Endothelial cell of umbilical vein (primary cell): ENCODE results near the gene TMPRSS15. TPM values are rescaled to one million over a fixed set of nuclear protein-coding genes. Genes with fewer than 3 reads are reported as not detected.

Source experiments
- BruUV-seq: library from RNA; stranded (reverse); fragments of 400-500 nt; replicated peaks from 2 replicates; lab custom pipeline; 2021; lab: Mats Ljungman, UMichigan
- CTCF ChIA-PET: fragments of 300-600, 350-600 bp; sonication (Branson Sonifier 250); formaldehyde crosslinking; loops from one replicate; lab custom pipeline; 2021; ENCODE audit warnings: antibody characterized with exemption, inconsistent platforms; lab: Charles Lee
- POLR2A ChIA-PET: fragments of 300-600, 350-600 bp; sonication (Branson Sonifier 250); formaldehyde crosslinking; loops from one replicate; lab custom pipeline; 2021; ENCODE audit warnings: antibody characterized with exemption, inconsistent platforms; lab: Charles Lee
- DNase-seq: peaks from one replicate; pipeline ENCODE4 v3.0.0-alpha.2; 2011; ENCODE audit warnings: low read depth, low spot score
- FAIRE-seq: peaks from 2 replicates; lab custom pipeline; 2011; peaks lifted over from hg19 to GRCh38; lab: Jason Lieb, UNC
- H2AFZ ChIP-seq: 2 replicates; pipeline ENCODE4 v1.6.0; 2012; ENCODE audit warnings: low read depth, low read length, control low read depth, inconsistent platforms
- H3K27ac ChIP-seq: 2 replicates; pipeline ENCODE4 v1.5.1; 2011; ENCODE audit warnings: low read depth, mild to moderate bottlenecking, control low read depth, low read length, moderate library complexity; ENCODE audit not compliant: insufficient read depth
- H3K27me3 ChIP-seq, 2 experiments: 2 replicates each; pipeline versions ENCODE4 v1.6.0 to v1.6.1; 2011; ENCODE audit warnings: low read length in 2 of 2, mixed read lengths in 1 of 2; ENCODE audit not compliant: control insufficient read depth in 2 of 2, insufficient read depth in 2 of 2
- H3K36me3 ChIP-seq, 2 experiments: 2 replicates in 1 of 2; 3 replicates in 1 of 2; pipeline ENCODE4 v1.5.1; 2011; ENCODE audit warnings: low read length in 2 of 2, mild to moderate bottlenecking in 1 of 2, moderate library complexity in 1 of 2; ENCODE audit not compliant: control insufficient read depth in 2 of 2, insufficient read depth in 2 of 2; ENCODE audit errors: extremely low read depth in 1 of 2
- H3K4me1 ChIP-seq: 3 replicates; pipeline ENCODE4 v1.5.1; 2011; ENCODE audit warnings: mild to moderate bottlenecking, low read length; ENCODE audit not compliant: control insufficient read depth, insufficient read depth; ENCODE audit errors: extremely low read depth
- H3K4me2 ChIP-seq: 2 replicates; pipeline ENCODE4 v1.6.1; 2011; ENCODE audit warnings: low read length, control low read depth, mixed read lengths; ENCODE audit not compliant: insufficient read depth
- H3K4me3 ChIP-seq, 3 experiments: fragments of 200-600 bp in 1 of 3; sonication (generic), shearing (Covaris generic) in 1 of 3; replicated peaks in 1 of 3; 2 replicates each; pipeline ENCODE4 v1.5.1; 2011 to 2016; ENCODE audit warnings: control low read depth in 3 of 3, low read length in 3 of 3, mild to moderate bottlenecking in 2 of 3, inconsistent platforms in 1 of 3, low read depth in 1 of 3, moderate library complexity in 1 of 3; ENCODE audit not compliant: insufficient read depth in 1 of 3
- H3K79me2 ChIP-seq: 2 replicates; pipeline ENCODE4 v1.6.0; 2012; ENCODE audit warnings: low read length, inconsistent platforms; ENCODE audit not compliant: control insufficient read depth, insufficient read depth
- H3K9ac ChIP-seq: replicated peaks from 2 replicates; pipeline ENCODE3; 2011; ENCODE audit warnings: low read length, control low read depth; ENCODE audit not compliant: insufficient read depth; ENCODE audit errors: extremely low read depth
- H3K9me1 ChIP-seq: replicated peaks from 3 replicates; pipeline ENCODE4 v1.6.0; 2011; ENCODE audit warnings: mild to moderate bottlenecking, low read length; ENCODE audit not compliant: control insufficient read depth, insufficient read depth; ENCODE audit errors: extremely low read depth
- H3K9me3 ChIP-seq: replicated peaks from 2 replicates; pipeline ENCODE4 v1.5.1; 2012; ENCODE audit warnings: low read length, inconsistent platforms; ENCODE audit not compliant: control insufficient read depth, insufficient read depth
- H4K20me1 ChIP-seq: replicated peaks from 2 replicates; pipeline ENCODE3; 2011; ENCODE audit warnings: mild to moderate bottlenecking, low read length; ENCODE audit not compliant: control insufficient read depth, insufficient read depth; ENCODE audit errors: extremely low read depth
- EZH2 ChIP-seq: IDR thresholded peaks from 2 replicates; pipeline ENCODE4 v1.6.1; 2012; ENCODE audit warnings: borderline replicate concordance, low read depth, mild to moderate bottlenecking, moderate library complexity, low read length, inconsistent platforms; ENCODE audit not compliant: severe bottlenecking
- MYC ChIP-seq: IDR thresholded peaks from one replicate; pipeline ENCODE4 v1.6.1; 2011; ENCODE audit warnings: mild to moderate bottlenecking, low read depth, low read length
- POLR2A ChIP-seq: IDR thresholded peaks from 2 replicates; pipeline ENCODE4 v1.6.1; 2012; ENCODE audit warnings: low read depth, mild to moderate bottlenecking, control low read depth, low read length
- dilution Hi-C: fragments of 300-500 bp; cut with MboI; formaldehyde crosslinking; loops from one replicate; pipeline ENCODE4 v1.15.0; 2019; ENCODE audit warnings: low sequenced_read_pairs; ENCODE audit not compliant: extremely low pct_ligation_motif_present
- intact Hi-C: fragments of 100-400 bp; cut with micrococcal nuclease; formaldehyde crosslinking; loops from one replicate; pipeline ENCODE4 v1.10.0; 2022
- polyA plus RNA-seq, 4 experiments: library from polyadenylated mRNA; depleted of rRNA in 3 of 4; stranded (reverse) in 3 of 4; unstranded in 1 of 4; fragments of >200 nt; gene quantifications; 2 replicates each; pipeline versions ENCODE4 v1.2.1 to v1.2.3, GENCODE V29; 2011 to 2012; ENCODE audit warnings: missing spikeins in 1 of 4
- total RNA-seq: library from RNA; stranded (reverse); gene quantifications from 2 replicates; pipeline ENCODE4 v1.2.3, GENCODE V29; 2021
- TF ChIP-seq, protein P1 (sequence below), 2 donors: IDR thresholded peaks; 1 replicate in 1 of 2; 2 replicates in 1 of 2; pipeline ENCODE4 v1.5.1; 2011; ENCODE audit warnings: low read length in 2 of 2, mild to moderate bottlenecking in 2 of 2, moderate library complexity in 2 of 2, control low read depth in 1 of 2, inconsistent platforms in 1 of 2, low read depth in 1 of 2; ENCODE audit not compliant: insufficient read depth in 1 of 2; ENCODE audit errors: extremely low read depth in 1 of 2
- TF ChIP-seq, protein P2 (sequence below): IDR thresholded peaks from 2 replicates; pipeline ENCODE4 v1.6.1; 2011; ENCODE audit not compliant: insufficient read depth, insufficient read length

Gene TMPRSS15
- total and polyA plus RNA-seq, 2 donors (not counting 3 experiments of a cell fraction or from before 2014, with no cell fraction given) = not detected

DNA sequence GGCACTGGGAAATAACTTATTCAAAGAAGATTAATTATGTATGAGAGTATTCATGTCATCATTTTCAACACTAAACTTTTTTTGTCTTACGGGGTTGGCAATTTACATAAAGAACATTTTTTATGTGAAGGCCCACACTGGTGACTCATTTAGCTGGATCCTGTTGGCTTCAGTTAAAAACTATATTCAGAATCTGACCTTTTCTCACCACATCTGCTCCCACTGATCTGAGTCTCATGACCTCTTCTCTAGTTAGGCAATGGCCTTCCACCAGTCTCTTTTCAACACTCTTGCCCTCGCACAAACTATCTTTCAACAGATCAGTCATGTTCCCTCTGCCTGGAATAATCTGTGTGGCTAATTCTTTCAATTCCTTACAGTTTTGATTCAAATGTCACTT, 53.4 kb downstream of the TMPRSS15 start:
- TF ChIP-seq POLR2A = no peak
- TF ChIP-seq EZH2 = no peak
- TF ChIP-seq, protein P1, sequence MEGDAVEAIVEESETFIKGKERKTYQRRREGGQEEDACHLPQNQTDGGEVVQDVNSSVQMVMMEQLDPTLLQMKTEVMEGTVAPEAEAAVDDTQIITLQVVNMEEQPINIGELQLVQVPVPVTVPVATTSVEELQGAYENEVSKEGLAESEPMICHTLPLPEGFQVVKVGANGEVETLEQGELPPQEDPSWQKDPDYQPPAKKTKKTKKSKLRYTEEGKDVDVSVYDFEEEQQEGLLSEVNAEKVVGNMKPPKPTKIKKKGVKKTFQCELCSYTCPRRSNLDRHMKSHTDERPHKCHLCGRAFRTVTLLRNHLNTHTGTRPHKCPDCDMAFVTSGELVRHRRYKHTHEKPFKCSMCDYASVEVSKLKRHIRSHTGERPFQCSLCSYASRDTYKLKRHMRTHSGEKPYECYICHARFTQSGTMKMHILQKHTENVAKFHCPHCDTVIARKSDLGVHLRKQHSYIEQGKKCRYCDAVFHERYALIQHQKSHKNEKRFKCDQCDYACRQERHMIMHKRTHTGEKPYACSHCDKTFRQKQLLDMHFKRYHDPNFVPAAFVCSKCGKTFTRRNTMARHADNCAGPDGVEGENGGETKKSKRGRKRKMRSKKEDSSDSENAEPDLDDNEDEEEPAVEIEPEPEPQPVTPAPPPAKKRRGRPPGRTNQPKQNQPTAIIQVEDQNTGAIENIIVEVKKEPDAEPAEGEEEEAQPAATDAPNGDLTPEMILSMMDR (IDR thresholded peaks at IDR 0.05; ENCODE audit: extremely low read depth in 1 of 2, insufficient read depth in 1 of 2, low read depth in 1 of 2, low read length in 2 of 2) = no peak
- TF ChIP-seq MYC = no peak
- H3K27ac ChIP-seq = no peak overlapping the region
- FAIRE-seq (no peak), DNase-seq (no peak)
- H2AFZ ChIP-seq = no peak overlapping the region
- ChIA-PET POLR2A (no interaction called here), CTCF (no interaction called here)
- no peaks in the 10 kb centered on the region for H3K36me3 ChIP-seq
- no peaks in the 10 kb centered on the region for H3K4me1 ChIP-seq
- dilution Hi-C loops (no loop called here), intact Hi-C loops (no loop called here)
- no peak overlapping the region for H3K9ac ChIP-seq
- no peak overlapping the region for H3K4me2 ChIP-seq
- H3K79me2 ChIP-seq = no peaks in the 10 kb centered on the region
- H3K4me3 ChIP-seq = no peak overlapping the region
- no peaks in the 10 kb centered on the region for H3K9me3 ChIP-seq
- H3K9me1 ChIP-seq = no peaks in the 10 kb centered on the region
- no peaks in the 10 kb centered on the region for H3K27me3 ChIP-seq
- H4K20me1 ChIP-seq = no peaks in the 10 kb centered on the region
- BruUV-seq = no TSS peak

DNA sequence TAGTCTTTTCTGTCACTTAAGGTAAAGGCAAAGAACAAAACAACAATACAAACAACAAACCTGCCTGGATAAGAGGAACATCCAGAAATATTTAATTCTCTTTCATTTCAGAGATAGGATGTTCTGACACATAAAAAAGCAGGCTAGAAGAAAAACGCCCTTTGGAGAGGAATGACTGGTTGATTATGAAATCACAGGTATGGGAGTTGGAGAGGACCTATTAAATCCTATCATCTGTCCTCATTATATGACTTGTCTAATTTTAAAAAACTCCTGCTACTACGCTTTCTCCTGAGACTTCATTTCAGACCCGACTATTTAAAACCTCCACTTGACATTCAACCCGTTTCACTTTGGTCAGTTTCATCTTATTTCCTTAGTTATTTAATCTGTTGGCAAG, 54.1 kb downstream of the TMPRSS15 start:
- no peak overlapping the region for H3K4me3 ChIP-seq
- no peak overlapping the region for H2AFZ ChIP-seq
- H3K9me3 ChIP-seq = no peaks in the 10 kb centered on the region
- DNase-seq (no peak), FAIRE-seq (no peak)
- no peak overlapping the region for H3K9ac ChIP-seq
- H3K4me1 ChIP-seq = no peaks in the 10 kb centered on the region
- ChIA-PET POLR2A (no interaction called here), CTCF (no interaction called here)
- intact Hi-C loops = no loop called here
- no peak overlapping the region for H3K4me2 ChIP-seq
- no TSS peak for BruUV-seq
- H4K20me1 ChIP-seq = no peaks in the 10 kb centered on the region
- dilution Hi-C loops = no loop called here
- no peaks in the 10 kb centered on the region for H3K79me2 ChIP-seq
- no peaks in the 10 kb centered on the region for H3K27me3 ChIP-seq
- H3K27ac ChIP-seq = no peak overlapping the region
- TF ChIP-seq, protein P2, sequence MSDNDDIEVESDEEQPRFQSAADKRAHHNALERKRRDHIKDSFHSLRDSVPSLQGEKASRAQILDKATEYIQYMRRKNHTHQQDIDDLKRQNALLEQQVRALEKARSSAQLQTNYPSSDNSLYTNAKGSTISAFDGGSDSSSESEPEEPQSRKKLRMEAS = no peak
- no peak for TF ChIP-seq MYC
- H3K9me1 ChIP-seq = no peaks in the 10 kb centered on the region
- no peaks in the 10 kb centered on the region for H3K36me3 ChIP-seq
